B cell (primary cell): Measurements from ENCODE around the gene CHORDC1.

Experiments used
- CTCF ChIP-seq: fragments of 200-600 bp; IDR thresholded peaks from one replicate; pipeline ENCODE4 v1.8.0; 2022; ENCODE audit warnings: antibody characterized with exemption, mild to moderate bottlenecking
- EZH2 ChIP-seq: IDR thresholded peaks from 2 replicates; pipeline ENCODE4 v1.6.1; 2012; ENCODE audit warnings: borderline replicate concordance, low read depth, mild to moderate bottlenecking, moderate library complexity, low read length; ENCODE audit not compliant: insufficient read depth, poor library complexity, severe bottlenecking

DNA sequence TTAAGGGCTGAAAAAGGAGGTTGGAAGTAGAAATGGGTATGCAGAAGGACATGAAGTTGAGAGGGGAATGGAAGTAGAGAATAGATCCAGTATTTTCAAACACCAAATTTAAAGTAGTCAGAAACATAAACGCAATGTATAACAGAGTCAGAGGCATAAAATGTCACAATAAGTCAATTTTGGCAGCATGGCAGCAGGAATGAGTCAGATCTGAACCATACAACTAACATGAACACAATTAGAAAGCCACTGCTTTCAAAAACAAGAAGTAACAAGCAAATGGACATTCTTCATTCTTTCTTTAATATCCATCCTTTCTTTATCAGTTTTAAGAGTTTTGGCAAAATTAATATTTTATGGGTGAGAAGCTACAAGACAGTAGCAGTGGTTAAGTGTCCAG, 2.5 kb downstream of the CHORDC1 start:
- no peak for TF ChIP-seq CTCF
- no peak for TF ChIP-seq EZH2
